BJ (cell line): ENCODE data around the gene CCDC138. TPM values are rescaled to one million over a fixed set of nuclear protein-coding genes. Genes with fewer than 3 reads are reported as not detected.

Experiments used
- CTCF ChIA-PET: fragments of 350-600 bp; formaldehyde crosslinking; extraction: SDS; loops from one replicate; lab custom pipeline; 2021; ENCODE audit warnings: antibody characterized with exemption, inconsistent platforms; lab: Yijun Ruan, JAX
- POLR2A ChIA-PET: fragments of 300-600 bp; sonication (Branson Sonifier 250); formaldehyde crosslinking; extraction: SDS; loops from one replicate; lab custom pipeline; 2021; ENCODE audit warnings: antibody characterized with exemption; lab: Charles Lee
- DNase-seq: peaks from one replicate; pipeline ENCODE4 v3.0.0-alpha.2; 2011; ENCODE audit warnings: low read depth
- H3K27me3 ChIP-seq: 2 replicates; pipeline ENCODE4 v1.6.0; 2011; ENCODE audit warnings: low read length; ENCODE audit not compliant: control insufficient read depth, insufficient read depth
- H3K36me3 ChIP-seq: 2 replicates; pipeline ENCODE4 v1.5.1; 2011; ENCODE audit warnings: low read length; ENCODE audit not compliant: control insufficient read depth, insufficient read depth
- H3K4me3 ChIP-seq: 2 replicates; pipeline ENCODE4 v1.5.1; 2011; ENCODE audit warnings: low read depth, mild to moderate bottlenecking, control low read depth, low read length
- CTCF ChIP-seq: IDR thresholded peaks from 2 replicates; pipeline ENCODE4 v1.5.1; 2011; ENCODE audit warnings: low read depth, mild to moderate bottlenecking, control low read depth, inconsistent platforms, low read length, moderate library complexity; ENCODE audit not compliant: insufficient read depth
- polyA plus RNA-seq: library from polyadenylated mRNA; depleted of rRNA; stranded (reverse); fragments of >200 nt; gene quantifications from 2 replicates; pipeline ENCODE4 v1.2.3, GENCODE V29; 2011

The CCDC138 gene
- polyA plus RNA-seq, 1 experiment = 0.52 TPM

- ChIA-PET POLR2A (no interaction called here), CTCF (interaction anchor here (1.5 kb wide), 1 partner anchor 24 kb away, joined by 4 read pairs; no protein-coding TSS in a partner anchor)
- DNase-seq = no peak
- Histone ChIP-seq H3K4me3 (no peak overlapping the region), H3K36me3 (no peaks in the 10 kb centered on the region), H3K27me3 (no peaks in the 10 kb centered on the region; the same call in 1 of the 2 replicates)
- no peak for TF ChIP-seq CTCF
Observed at GRCh38 chr2:108904680-108905079, 118.1 kb downstream of the CCDC138 start.

GRCh38 chr2:108905176-108905575 lies 118.6 kb downstream of the CCDC138 start:
- ChIA-PET CTCF (interaction anchor here (1.5 kb wide), 1 partner anchor 24 kb away, joined by 4 read pairs; no protein-coding TSS in a partner anchor), POLR2A (no interaction called here)
- no peak for DNase-seq
- Histone ChIP-seq H3K36me3 (no peaks in the 10 kb centered on the region), H3K27me3 (no peaks in the 10 kb centered on the region; the same call in 1 of the 2 replicates), H3K4me3 (no peak overlapping the region)
- no peak for TF ChIP-seq CTCF

- Histone ChIP-seq H3K36me3 (no peaks in the 10 kb centered on the region), H3K27me3 (no peaks in the 10 kb centered on the region; the same call in 1 of the 2 replicates), H3K4me3 (no peak overlapping the region)
- no peak for DNase-seq
- no peak for TF ChIP-seq CTCF
- POLR2A ChIA-PET = no interaction called here
- CTCF ChIA-PET = interaction anchor here (1.5 to 1.6 kb wide), 2 partner anchors 11 to 23 kb away, joined by 3 to 4 read pairs; no protein-coding TSS in a partner anchor
Observed at GRCh38 chr2:108905906-108906305, 119.3 kb downstream of the CCDC138 start.

GRCh38 chr2:108906403-108907077 lies 120.0 kb downstream of the CCDC138 start:
- DNase-seq = no peak
- no peak for TF ChIP-seq CTCF
- CTCF ChIA-PET = interaction anchor here (1.5 to 1.6 kb wide), 2 partner anchors 11 to 23 kb away, joined by 3 to 4 read pairs; no protein-coding TSS in a partner anchor

GRCh38 chr2:108907822-108908712 lies 121.5 kb downstream of the CCDC138 start:
- DNase-seq = no peak
- POLR2A ChIA-PET = no interaction called here
- CTCF ChIA-PET = interaction anchor here (1.5 to 1.6 kb wide), 2 partner anchors 13 to 21 kb away, joined by 3 to 4 read pairs; no protein-coding TSS in a partner anchor
- Histone ChIP-seq H3K4me3 (no peak overlapping the region), H3K27me3 (peaks cover 3% of the 10 kb centered on the region; the same call in 1 of the 2 replicates), H3K36me3 (no peaks in the 10 kb centered on the region)
- TF ChIP-seq CTCF = no peak

More at GRCh38 chr2:108906403-108907077, 120.0 kb downstream of the CCDC138 start:
- POLR2A ChIA-PET = no interaction called here
- no peaks in the 10 kb centered on the region for H3K36me3 ChIP-seq
- no peaks in the 10 kb centered on the region; the same call in 1 of the 2 replicates for H3K27me3 ChIP-seq
- H3K4me3 ChIP-seq = no peak overlapping the region
